Astrocyte of the spinal cord (primary cell): ENCODE results near the gene XPO6.

Experiments used
- DNase-seq: peaks from one replicate; pipeline ENCODE4 v3.0.0; 2011; ENCODE audit warnings: low read depth, low spot score
- H3K4me3 ChIP-seq: 2 replicates; pipeline ENCODE4 v1.5.1; 2011; ENCODE audit warnings: low read depth, mild to moderate bottlenecking, low read length, moderate library complexity
- in situ Hi-C: cut with HindIII; loops from 2 replicates; pipeline ENCODE4 v1.10.0; 2017; ENCODE audit warnings: low sequenced_read_pairs
- TF ChIP-seq, protein P1 (sequence below): IDR thresholded peaks from 2 replicates; pipeline ENCODE4 v1.5.1; 2012; ENCODE audit warnings: low read depth, mild to moderate bottlenecking, low read length, inconsistent platforms

XPO6 gene

GRCh38 chr16:28112908-28113307 is 98.9 kb downstream of the XPO6 start:
- H3K4me3 ChIP-seq, result no peak overlapping the region
- in situ Hi-C loops, result no loop called here
- DNase-seq, result no peak
- TF ChIP-seq, protein P1, sequence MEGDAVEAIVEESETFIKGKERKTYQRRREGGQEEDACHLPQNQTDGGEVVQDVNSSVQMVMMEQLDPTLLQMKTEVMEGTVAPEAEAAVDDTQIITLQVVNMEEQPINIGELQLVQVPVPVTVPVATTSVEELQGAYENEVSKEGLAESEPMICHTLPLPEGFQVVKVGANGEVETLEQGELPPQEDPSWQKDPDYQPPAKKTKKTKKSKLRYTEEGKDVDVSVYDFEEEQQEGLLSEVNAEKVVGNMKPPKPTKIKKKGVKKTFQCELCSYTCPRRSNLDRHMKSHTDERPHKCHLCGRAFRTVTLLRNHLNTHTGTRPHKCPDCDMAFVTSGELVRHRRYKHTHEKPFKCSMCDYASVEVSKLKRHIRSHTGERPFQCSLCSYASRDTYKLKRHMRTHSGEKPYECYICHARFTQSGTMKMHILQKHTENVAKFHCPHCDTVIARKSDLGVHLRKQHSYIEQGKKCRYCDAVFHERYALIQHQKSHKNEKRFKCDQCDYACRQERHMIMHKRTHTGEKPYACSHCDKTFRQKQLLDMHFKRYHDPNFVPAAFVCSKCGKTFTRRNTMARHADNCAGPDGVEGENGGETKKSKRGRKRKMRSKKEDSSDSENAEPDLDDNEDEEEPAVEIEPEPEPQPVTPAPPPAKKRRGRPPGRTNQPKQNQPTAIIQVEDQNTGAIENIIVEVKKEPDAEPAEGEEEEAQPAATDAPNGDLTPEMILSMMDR, result no peak

- no peak for DNase-seq
- in situ Hi-C loops, result no loop called here
- TF ChIP-seq, protein P1, result no peak
- H3K4me3 ChIP-seq, result no peak overlapping the region
Observed at GRCh38 chr16:28110977-28111376, 100.8 kb downstream of the XPO6 start.

DNA sequence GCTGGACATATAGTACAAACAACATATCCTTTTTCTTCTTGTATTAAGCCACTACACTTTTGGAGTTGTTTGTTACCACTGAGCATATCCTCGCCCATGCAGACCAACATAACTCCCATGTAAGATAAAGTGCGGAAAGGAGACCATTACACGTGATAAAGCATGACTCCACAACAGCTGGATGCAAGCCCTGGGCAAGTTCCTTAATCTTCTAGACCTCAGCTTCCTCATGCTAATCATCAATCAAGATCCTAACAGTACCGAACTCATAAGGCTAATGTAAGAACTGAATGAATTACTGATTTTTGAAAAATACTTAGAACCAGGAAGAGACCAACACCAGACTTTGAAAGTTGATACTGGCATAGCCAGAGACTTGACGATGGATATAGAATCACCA is 101.3 kb downstream of the XPO6 start:
- no peak for DNase-seq
- in situ Hi-C loops, result no loop called here
- H3K4me3 ChIP-seq, result no peak overlapping the region
- TF ChIP-seq, protein P1, result no peak

DNA sequence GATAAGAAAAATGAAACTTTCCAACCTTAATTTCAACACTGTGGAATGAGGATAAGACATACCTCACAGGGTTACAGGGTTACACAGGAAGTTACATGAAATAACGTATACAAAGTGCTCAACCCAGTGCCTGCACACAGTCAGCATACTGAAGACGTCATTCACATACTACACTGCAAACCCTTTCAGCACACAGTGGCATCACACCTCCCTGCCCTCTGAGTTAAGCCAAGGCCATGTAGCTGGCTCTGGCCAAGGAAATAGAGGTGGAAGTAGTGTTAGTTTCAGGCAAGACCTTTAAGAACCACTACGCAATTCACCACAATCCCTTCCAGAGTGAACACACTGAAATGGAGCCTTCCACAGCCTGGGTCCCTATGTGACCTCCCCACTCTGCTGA is 101.7 kb downstream of the XPO6 start:
- in situ Hi-C loops, result no loop called here
- no peak for DNase-seq
- TF ChIP-seq, protein P1, result no peak
- H3K4me3 ChIP-seq, result no peak overlapping the region

- no peak overlapping the region for H3K4me3 ChIP-seq
- TF ChIP-seq, protein P1, result no peak
- DNase-seq, result no peak
- in situ Hi-C loops, result no loop called here
Observed at GRCh38 chr16:28108590-28109247, 103.0 kb downstream of the XPO6 start.

DNA sequence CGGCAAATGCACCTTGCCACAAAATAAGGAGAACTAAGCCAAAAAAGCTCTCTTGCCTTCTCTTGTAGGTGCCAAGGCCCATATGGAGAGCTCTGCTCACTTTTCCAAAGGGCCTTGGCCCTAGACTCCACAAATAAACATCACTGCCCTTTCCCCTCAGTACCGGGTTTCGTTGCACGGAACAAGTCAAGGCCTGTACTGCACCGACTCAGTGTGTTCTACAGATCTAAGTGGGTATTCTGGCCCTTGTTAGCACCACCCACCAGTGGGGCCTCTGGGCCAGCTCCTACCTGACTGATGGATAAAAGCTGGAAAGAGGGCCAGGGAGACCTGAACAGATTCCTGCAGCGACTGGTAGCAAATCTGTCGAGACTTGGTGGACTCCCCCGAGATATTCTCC is 104.5 kb downstream of the XPO6 start:
- TF ChIP-seq, protein P1, result no peak
- no peak for DNase-seq
- no peak overlapping the region for H3K4me3 ChIP-seq
- in situ Hi-C loops, result no loop called here
